ENCODE data around the gene VPS26C.

- no peak for TF ChIP-seq CTCF (IDR thresholded peaks at IDR 0.05 in 8 of 11, conservative IDR thresholded peaks at IDR 0.05 in 3 of 11)
- no peak for TF ChIP-seq POLR2A (IDR thresholded peaks at IDR 0.05)
- TF ChIP-seq POLR2AphosphoS5 (IDR thresholded peaks at IDR 0.05) = peak in 1 of 3 donors; percentile 32
Measured at GRCh38 chr21:37231671-37232070, 35.5 kb downstream of the VPS26C start.
